Breast epithelium (tissue), 4 donors: ENCODE measurements around the gene STARD9. TPM values are rescaled to one million over a fixed set of nuclear protein-coding genes. Genes with fewer than 3 reads are reported as not detected.

ENCODE experiments used
- DNase-seq, 2 donors: peaks; one replicate each; pipeline ENCODE4 v3.0.0-alpha.2; 2019; ENCODE audit warnings: low spot score in 2 of 2
- H3K27ac ChIP-seq, 2 donors: fragments of 200-600 bp; sonication (generic) in 1 of 2; one replicate each; pipeline ENCODE4 v1.5.1; 2016 to 2019; ENCODE audit warnings: mild to moderate bottlenecking in 1 of 2
- H3K27me3 ChIP-seq, 2 donors: fragments of 200-600 bp; sonication (generic) in 1 of 2; one replicate each; pipeline versions ENCODE4 v1.5.1 to v1.6.0; 2017 to 2019; ENCODE audit warnings: control low read depth in 1 of 2, mild to moderate bottlenecking in 1 of 2
- H3K36me3 ChIP-seq: fragments of 200-600 bp; one replicate; pipeline ENCODE4 v1.5.1; 2019
- H3K4me1 ChIP-seq, 2 donors: fragments of 200-600 bp; sonication (generic); one replicate each; pipeline ENCODE4 v1.5.1; 2016 to 2019; ENCODE audit warnings: control low read depth in 1 of 2
- H3K4me3 ChIP-seq, 3 donors: fragments of 200-600 bp; sonication (generic); 1 replicate in 2 of 3; 2 replicates in 1 of 3; pipeline ENCODE4 v1.5.1; 2016 to 2019; ENCODE audit warnings: mild to moderate bottlenecking in 3 of 3, moderate library complexity in 2 of 3
- H3K9me3 ChIP-seq, 2 donors: fragments of 200-600 bp; sonication (generic) in 1 of 2; one replicate each; pipeline ENCODE4 v1.5.1; 2016 to 2019; ENCODE audit warnings: control low read depth in 1 of 2
- CTCF ChIP-seq, 3 donors: fragments of 450-650 bp; IDR thresholded peaks; one replicate each; pipeline ENCODE4 v1.5.1; 2016 to 2017; ENCODE audit warnings: antibody characterized with exemption in 3 of 3, mild to moderate bottlenecking in 3 of 3, moderate library complexity in 3 of 3
- POLR2A ChIP-seq: fragments of 450-650 bp; IDR thresholded peaks from one replicate; pipeline ENCODE4 v1.6.1; 2016; ENCODE audit warnings: antibody characterized with exemption, mild to moderate bottlenecking, moderate library complexity
- POLR2AphosphoS5 ChIP-seq, 3 donors: sonication (generic); formaldehyde crosslinking; IDR thresholded peaks; one replicate each; pipeline ENCODE4 v1.6.1; 2017; ENCODE audit warnings: antibody characterized with exemption in 3 of 3
- intact Hi-C: fragments of 100-400 bp; cut with DNase I; formaldehyde crosslinking; loops from one replicate; pipeline ENCODE4 v1.15.1; 2023; ENCODE audit warnings: low total_unique reads
- total RNA-seq, 3 donors: library from RNA; depleted of rRNA; stranded (reverse); fragments of >200 nt; gene quantifications; one replicate each; pipeline ENCODE4 v1.1.0, GENCODE V29; 2016

STARD9 gene
- total RNA-seq: 10 to 100 TPM; 18.6 to 27.9 (median 27.5) TPM

- intact Hi-C loops: no loop called here
- H3K9me3 ChIP-seq: no peaks in the 10 kb centered on the region
- peak within 1 kb of the TSS; percentile 80 to 94 for H3K27ac ChIP-seq
- H3K27me3 ChIP-seq: no peaks in the 10 kb centered on the region
- H3K4me3 ChIP-seq: peak within 1 kb of the TSS; percentile 73 to 87 (median 79)
- TF ChIP-seq POLR2A (peak; percentile 5), POLR2AphosphoS5 (IDR thresholded peaks at IDR 0.05) (peak; percentile 29 to 40 (median 34)), CTCF (IDR thresholded peaks at IDR 0.05) (no peak)
- peak; percentile 95 to 96 for DNase-seq
- H3K36me3 ChIP-seq: no peaks in the 10 kb centered on the region
- H3K4me1 ChIP-seq: no peaks in the 10 kb centered on the region
Measured at GRCh38 chr15:42575188-42576039, at the start of gene STARD9. TSS of gene STARD9 (plus strand) at chr15:42575606. CDS start at chr15:42575716, 110 bp downstream.

GRCh38 chr15:42528970-42529369 lies 46.4 kb upstream of the STARD9 start:
- Histone ChIP-seq H3K4me1 (no peaks in the 10 kb centered on the region), H3K27me3 (no peaks in the 10 kb centered on the region), H3K27ac (no peak overlapping the region), H3K4me3 (no peak overlapping the region), H3K36me3 (no peaks in the 10 kb centered on the region), H3K9me3 (no peaks in the 10 kb centered on the region)
- intact Hi-C loops: no loop called here
- DNase-seq: no peak
- TF ChIP-seq POLR2AphosphoS5 (IDR thresholded peaks at IDR 0.05) (no peak), CTCF (IDR thresholded peaks at IDR 0.05) (no peak), POLR2A (no peak)

GRCh38 chr15:42533246-42533645 lies 42.2 kb upstream of the STARD9 start:
- TF ChIP-seq CTCF (IDR thresholded peaks at IDR 0.05) (no peak), POLR2AphosphoS5 (IDR thresholded peaks at IDR 0.05) (no peak), POLR2A (no peak)
- Histone ChIP-seq H3K36me3 (no peaks in the 10 kb centered on the region), H3K4me1 (no peaks in the 10 kb centered on the region), H3K4me3 (no peak overlapping the region), H3K27me3 (no peaks in the 10 kb centered on the region), H3K9me3 (no peaks in the 10 kb centered on the region), H3K27ac (no peak overlapping the region)
- intact Hi-C loops: no loop called here
- DNase-seq: no peak

GRCh38 chr15:42544853-42545629 lies 30.4 kb upstream of the STARD9 start:
- H3K27me3 ChIP-seq: no peaks in the 10 kb centered on the region
- no peaks in the 10 kb centered on the region for H3K36me3 ChIP-seq
- intact Hi-C loops: loop anchor here (5.0 kb wide), 1 partner anchor 182 kb away; no protein-coding TSS in a partner anchor
- H3K27ac ChIP-seq: no peak overlapping the region
- peaks cover 6 to 13% of the 10 kb centered on the region in 2 donors for H3K4me1 ChIP-seq
- DNase-seq: no peak
- H3K9me3 ChIP-seq: no peaks in the 10 kb centered on the region
- no peak overlapping the region for H3K4me3 ChIP-seq
- no peak for TF ChIP-seq POLR2AphosphoS5 (IDR thresholded peaks at IDR 0.05)
- no peak for TF ChIP-seq POLR2A
- TF ChIP-seq CTCF (IDR thresholded peaks at IDR 0.05): no peak

GRCh38 chr15:42547918-42548248 lies 27.5 kb upstream of the STARD9 start:
- DNase-seq: no peak
- no peak for TF ChIP-seq POLR2A
- TF ChIP-seq CTCF (IDR thresholded peaks at IDR 0.05): no peak
- TF ChIP-seq POLR2AphosphoS5 (IDR thresholded peaks at IDR 0.05): no peak
- peak overlapping the region; percentile 87 to 95 for H3K27ac ChIP-seq
- H3K4me1 ChIP-seq: peaks cover 6 to 13% of the 10 kb centered on the region in 2 donors
- H3K9me3 ChIP-seq: no peaks in the 10 kb centered on the region
- intact Hi-C loops: loop anchor here (5.0 kb wide), 1 partner anchor 179 kb away; no protein-coding TSS in a partner anchor
- H3K4me3 ChIP-seq: peak overlapping the region; percentile 72 to 87 (median 82)
- no peaks in the 10 kb centered on the region for H3K27me3 ChIP-seq
- H3K36me3 ChIP-seq: no peaks in the 10 kb centered on the region
